K562 (cell line): ENCODE data around the gene RNASE7. TPM values are rescaled to one million over a fixed set of nuclear protein-coding genes. Genes with fewer than 3 reads are reported as not detected.

ENCODE experiments used
- CHD4 ChIP-seq: fragments of 200-600 bp; sonication (generic); IDR thresholded peaks from 3 replicates; pipeline ENCODE4 v1.6.1; 2012; ENCODE audit warnings: low read depth, mild to moderate bottlenecking, mixed read lengths, low read length, inconsistent platforms; ENCODE audit not compliant: insufficient read depth, insufficient replicate concordance, poor library complexity, severe bottlenecking
- ESRRA ChIP-seq: fragments of 450-650 bp; IDR thresholded peaks from 2 replicates; pipeline ENCODE4 v1.6.1; 2014; ENCODE audit warnings: low read depth, mild to moderate bottlenecking, moderate library complexity, borderline replicate concordance
- KLF16 ChIP-seq: IDR thresholded peaks from 2 replicates; pipeline ENCODE4 v1.6.1; 2016; ENCODE audit warnings: antibody characterized with exemption
- MAZ ChIP-seq, 2 experiments: fragments of 450-650 bp in 1 of 2; sonication (generic) in 1 of 2; formaldehyde crosslinking; IDR thresholded peaks in 1 of 2; conservative IDR thresholded peaks in 1 of 2; 2 replicates each; pipeline versions ENCODE4 v1.4.0 to v1.5.0; 2020; ENCODE audit warnings: mild to moderate bottlenecking in 1 of 2, missing genetic modification reagents in 1 of 2
- NKRF ChIP-seq: fragments of 450-650 bp; IDR thresholded peaks from 2 replicates; pipeline ENCODE4 v1.6.1; 2016; ENCODE audit warnings: borderline replicate concordance
- PHB2 ChIP-seq: fragments of 450-650 bp; IDR thresholded peaks from 2 replicates; pipeline ENCODE4 v1.6.1; 2017; ENCODE audit warnings: low read depth
- SNRNP70 ChIP-seq: fragments of 200-400 bp; formaldehyde crosslinking; optimal IDR thresholded peaks from 2 replicates; pipeline ENCODE3; 2017; ENCODE audit warnings: low read depth, low read length
- THAP12 ChIP-seq: fragments of 250-450 bp; sonication (Bioruptor Pico); IDR thresholded peaks from 2 replicates; pipeline ENCODE4 v1.9.0; 2021; ENCODE audit warnings: mild to moderate bottlenecking, inconsistent platforms
- ZFX ChIP-seq: sonication (generic); formaldehyde crosslinking; IDR thresholded peaks from 2 replicates; pipeline ENCODE4 v1.8.0; 2022; ENCODE audit warnings: mild to moderate bottlenecking, missing genetic modification reagents, moderate library complexity
- ZNF766 ChIP-seq: fragments of 200-800 bp; sonication (Bioruptor generic); conservative IDR thresholded peaks from 2 replicates; pipeline ENCODE4 v1.6.1; 2016; ENCODE audit warnings: missing genetic modification characterization, missing compliant biosample characterization
- polyA plus RNA-seq, 8 experiments: library from polyadenylated mRNA; depleted of rRNA in 4 of 8; stranded (reverse) in 5 of 8; unstranded in 3 of 8; fragments of >200 nt; fragmentation: Nextera tagmentation in 2 of 8; fragmentation: Illumina TruSeq in 1 of 8; extraction: Ambion mirVana in 2 of 8; extraction: Trizol in 1 of 8; gene quantifications; 2 replicates each; pipeline versions ENCODE4 v1.2.1 to v1.2.3, GENCODE V29; 2011 to 2014; ENCODE audit warnings: inconsistent platforms in 1 of 8, missing spikeins in 1 of 8
- total RNA-seq, 7 experiments: library from RNA; depleted of rRNA in 6 of 7; stranded (reverse); fragments of >200 nt in 6 of 7; fragmentation: Illumina TruSeq in 2 of 7; extraction: Trizol in 2 of 7; gene quantifications; 2 replicates each; pipeline versions ENCODE4 v1.2.1 to v1.2.3, GENCODE V29; 2011 to 2021; ENCODE audit warnings: low replicate concordance in 1 of 7

RNASE7 gene
- total and polyA plus RNA-seq, 9 of the 15 experiments (the other 6 are each of a cell fraction or from before 2014, with no cell fraction given), result not detected

GRCh38 chr14:21070083-21070609 lies 28.0 kb downstream of the RNASE7 start, which contains the start of gene ARHGEF40 (continued):
- TF ChIP-seq NKRF, result no peak
- no peak for TF ChIP-seq KLF16
- TF ChIP-seq ESRRA, result no peak
- no peak for TF ChIP-seq PHB2
- TF ChIP-seq ZNF766 (CRISPR knock-in tag), result no peak
- no peak for TF ChIP-seq CHD4
- no peak for TF ChIP-seq SNRNP70
- TF ChIP-seq THAP12 (CRISPR knock-in tag), result no peak
- peak; percentile 41; the same call in 1 of the 2 replicates for TF ChIP-seq ZFX (CRISPR knock-in tag)
- TF ChIP-seq MAZ (CRISPR knock-in tag; conservative IDR thresholded peaks at IDR 0.05 in 1 of 2, IDR thresholded peaks at IDR 0.05 in 1 of 2), result 0 out of 4 replicates have a peak, but pooled peaks of 1 of the 2 experiments have one; percentile 34
